GM18502 (cell line): ENCODE results near the gene DAPP1.
A peak's percentile ranks its signal among the peaks of the same experiment; 100 is the strongest.
"Not testable (repeated sequence)": the region's sequence is repeated elsewhere in the genome, so short reads cannot be mapped to it uniquely, and the experiment has no call there.

Experiments
- ATAC-seq: cut with Tn5 transposase; IDR thresholded peaks from one replicate; pipeline ENCODE4 v1.9.1; 2021; ENCODE audit warnings: mild to moderate bottlenecking; ENCODE audit not compliant: unreplicated experiment, poor library complexity

Gene DAPP1

GRCh38 chr4:99816545-99817308 is at the start of gene DAPP1:
Gene DAPP1, plus strand, starts transcription at chr4:99816827. Its CDS starts 87 bp downstream, at chr4:99816914.
- ATAC-seq: peak; percentile 95

DNA sequence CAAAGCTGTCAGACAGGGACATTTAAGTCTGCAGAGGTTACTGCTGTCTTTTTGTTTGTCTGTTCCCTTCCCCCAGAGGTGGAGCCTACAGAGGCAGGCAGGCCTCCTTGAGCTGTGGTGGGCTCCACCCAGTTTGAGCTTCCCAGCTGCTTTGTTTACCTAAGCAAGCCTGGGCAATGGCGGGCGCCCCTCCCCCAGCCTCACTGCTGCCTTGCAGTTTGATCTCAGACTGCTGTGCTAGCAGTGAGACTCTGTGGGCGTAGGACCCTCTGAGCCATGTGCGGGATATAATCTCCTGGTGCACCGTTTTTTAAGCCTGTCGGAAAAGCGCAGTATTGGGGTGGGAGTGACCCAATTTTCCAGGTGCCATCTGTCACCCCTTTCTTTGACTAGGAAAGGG is 45.8 kb upstream of the DAPP1 start:
- not testable (repeated sequence) for ATAC-seq

DNA sequence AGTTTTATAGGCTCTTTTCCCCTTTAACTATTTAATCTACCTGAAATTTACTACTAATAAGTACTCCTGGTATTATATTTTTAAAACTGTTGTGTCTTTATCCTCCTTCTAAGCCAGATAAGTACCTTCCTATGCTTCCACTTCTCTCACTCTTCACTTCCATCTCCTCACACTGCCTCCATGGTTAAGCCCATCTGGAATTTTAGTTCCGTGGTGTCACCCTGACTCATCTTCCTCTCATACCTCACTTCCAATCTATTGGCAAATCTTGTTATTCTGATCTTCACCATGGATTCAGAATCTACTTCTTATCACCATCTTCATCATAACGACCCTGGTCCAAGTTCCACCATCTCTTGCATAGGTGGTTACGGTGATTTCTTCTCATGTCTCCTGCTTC is 32.7 kb upstream of the DAPP1 start:
- no peak for ATAC-seq

- ATAC-seq: no peak
Observed at GRCh38 chr4:99784842-99785241, 31.8 kb upstream of the DAPP1 start.

DNA sequence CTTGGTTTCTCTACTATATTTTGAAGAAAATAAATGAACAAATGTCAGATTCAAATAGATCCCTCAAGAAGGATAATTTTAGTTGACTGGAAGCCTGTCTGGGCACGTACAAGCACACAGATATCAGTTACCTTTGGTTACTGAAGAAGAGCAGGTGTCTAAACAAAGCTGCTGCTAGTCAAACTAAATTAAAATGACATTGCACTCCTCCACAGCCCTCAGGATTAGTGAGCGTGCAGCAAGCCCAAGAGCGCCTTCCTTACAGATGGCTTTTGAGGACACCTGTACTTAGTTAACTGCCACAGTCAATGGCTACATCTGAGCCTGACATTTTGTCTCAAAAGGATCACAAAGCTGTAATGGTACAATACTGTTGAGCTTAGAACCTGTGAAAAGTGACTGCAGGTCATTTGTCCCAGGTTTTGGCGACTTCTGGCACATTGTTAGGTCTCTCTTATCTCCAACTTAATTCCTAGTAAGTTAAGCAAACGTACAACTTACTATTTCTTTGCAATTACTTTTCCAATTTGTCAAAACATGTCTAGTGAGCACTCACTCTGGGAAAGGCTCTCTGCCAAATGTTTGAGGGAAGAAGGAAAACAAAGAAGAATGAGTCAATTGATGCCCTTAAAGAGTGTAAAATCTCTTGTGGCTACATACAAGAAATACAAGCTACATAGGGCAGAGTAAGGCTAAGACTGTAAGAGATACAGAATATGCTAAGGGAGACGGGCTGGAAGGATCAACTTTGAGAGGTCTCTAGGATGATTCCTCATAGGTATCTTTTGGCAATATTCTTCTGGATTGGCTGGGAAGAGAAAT is 25.6 kb upstream of the DAPP1 start:
- ATAC-seq: no peak

GRCh38 chr4:99800332-99801004 is 16.2 kb upstream of the DAPP1 start:
- no peak for ATAC-seq

DNA sequence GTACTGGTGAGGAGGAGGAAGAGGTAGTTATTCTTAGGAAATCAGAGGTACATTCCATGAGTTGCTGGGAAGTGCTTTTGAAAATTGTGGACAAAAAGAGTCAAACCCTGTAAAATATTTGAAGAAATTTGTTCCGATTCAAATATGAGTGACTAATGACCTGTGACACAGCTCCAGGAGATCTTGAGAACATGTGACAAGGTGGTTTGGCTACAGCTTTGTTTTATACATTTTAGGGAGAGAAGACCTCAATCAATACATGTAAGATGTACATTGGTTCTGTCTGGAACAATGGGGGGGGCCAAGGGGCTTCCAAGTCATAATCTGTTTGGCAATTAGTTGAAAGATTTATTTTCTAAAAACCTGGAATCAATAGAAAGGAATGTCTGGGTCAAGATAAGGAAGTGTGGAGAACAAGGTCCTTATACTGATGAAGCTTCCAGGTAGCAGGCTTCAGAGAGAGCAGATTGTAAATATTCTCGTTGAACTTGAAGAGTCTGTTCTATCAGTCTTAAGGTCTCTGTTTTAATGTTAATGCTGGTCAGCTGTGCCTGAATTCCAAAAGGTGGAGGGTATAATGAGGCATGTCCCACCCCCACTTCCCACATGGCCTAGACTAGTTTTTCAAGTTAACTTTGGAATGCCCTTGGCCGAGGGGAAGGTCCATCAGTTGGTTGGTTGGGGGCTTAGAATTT is 15.5 kb upstream of the DAPP1 start:
- no peak for ATAC-seq

GRCh38 chr4:99803566-99804101 is 13.0 kb upstream of the DAPP1 start:
- no peak for ATAC-seq

DNA sequence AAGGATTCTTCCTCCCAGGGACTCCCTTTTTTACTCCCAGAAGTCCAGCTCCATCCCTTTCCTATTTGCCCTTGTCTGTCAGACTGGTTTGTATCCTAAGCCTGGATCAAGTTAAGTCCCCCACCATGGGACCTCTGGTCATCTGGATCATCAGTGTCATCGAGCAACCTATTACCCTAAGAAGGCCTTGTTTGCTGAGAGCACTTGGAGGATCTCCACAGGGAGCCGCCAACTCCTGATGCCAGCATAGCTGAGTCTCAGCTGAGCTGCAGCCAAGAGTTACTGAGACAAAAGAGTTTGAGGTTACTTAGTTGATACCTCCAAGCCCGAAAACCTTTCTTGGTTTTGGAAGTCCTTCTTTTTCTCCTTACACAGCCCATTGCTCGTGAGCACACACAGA is 10.1 kb upstream of the DAPP1 start:
- ATAC-seq: no peak

- ATAC-seq: no peak
Observed at GRCh38 chr4:99807666-99808065, 9.0 kb upstream of the DAPP1 start.

DNA sequence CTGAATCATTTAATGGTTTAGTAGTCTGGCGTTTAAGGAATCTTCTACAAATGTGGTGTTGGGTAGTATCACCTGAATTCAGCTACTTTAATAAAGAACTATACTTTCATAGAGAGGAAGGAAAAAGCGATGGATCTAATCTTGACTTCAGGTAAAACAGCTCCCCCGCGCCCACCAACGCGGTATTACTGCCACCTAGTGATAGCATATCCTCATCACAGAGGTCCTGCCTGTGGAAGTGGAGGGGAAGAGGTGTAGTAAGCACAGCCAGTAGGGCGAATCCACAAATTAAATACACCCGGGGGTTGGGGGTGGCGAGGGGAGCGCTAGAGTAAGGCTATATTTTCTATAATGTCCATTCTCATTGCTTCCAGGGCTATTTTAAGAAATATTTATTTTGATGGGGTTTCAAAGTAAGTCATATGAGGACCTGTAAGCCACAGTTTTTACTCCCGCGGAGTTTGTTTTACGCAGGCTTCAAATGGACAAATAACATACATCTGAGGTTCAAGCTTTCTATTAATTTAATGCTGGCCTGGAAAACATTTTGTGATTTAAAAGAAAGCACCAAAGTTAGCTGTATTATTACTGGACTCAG is 8.3 kb upstream of the DAPP1 start:
- peak; percentile 88 for ATAC-seq

DNA sequence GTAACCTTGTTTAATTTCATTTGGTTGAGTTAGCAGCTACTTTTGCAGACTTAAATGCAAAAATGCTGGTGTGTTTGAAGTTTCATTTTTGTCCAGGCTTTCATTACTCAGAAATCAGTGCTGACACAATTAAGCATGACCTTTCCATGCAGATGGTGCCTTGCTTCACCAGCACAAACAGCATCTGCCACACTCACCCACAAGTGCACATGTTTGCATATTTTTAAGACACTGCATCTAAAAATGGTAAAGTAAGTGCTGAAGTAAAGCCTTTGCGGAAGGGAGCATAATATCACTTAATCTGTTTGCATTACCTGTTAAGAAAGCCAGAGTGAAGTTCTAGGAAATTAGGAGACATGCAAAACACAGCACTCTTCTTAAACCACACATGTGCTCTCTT is 7.3 kb upstream of the DAPP1 start:
- ATAC-seq: no peak

DNA sequence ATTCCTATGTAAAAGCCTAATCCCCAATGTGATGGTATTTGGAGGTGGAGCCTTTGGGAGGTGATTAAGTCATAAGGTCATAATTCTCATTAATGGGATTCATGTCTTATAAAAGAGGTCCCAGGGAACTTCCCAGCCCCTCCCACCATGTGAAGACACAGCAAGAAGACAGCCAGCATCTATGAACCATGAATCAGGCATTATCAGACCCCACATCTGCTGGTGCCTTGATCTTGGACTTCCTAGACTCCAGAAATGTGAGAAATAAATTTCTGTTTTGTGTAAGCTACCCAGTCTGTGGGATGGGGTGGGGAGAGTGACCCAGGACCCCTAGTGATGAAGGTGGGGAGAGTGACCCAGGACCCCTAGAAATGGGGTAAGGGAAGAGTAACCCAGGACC is 6.1 kb upstream of the DAPP1 start:
- ATAC-seq: no peak

DNA sequence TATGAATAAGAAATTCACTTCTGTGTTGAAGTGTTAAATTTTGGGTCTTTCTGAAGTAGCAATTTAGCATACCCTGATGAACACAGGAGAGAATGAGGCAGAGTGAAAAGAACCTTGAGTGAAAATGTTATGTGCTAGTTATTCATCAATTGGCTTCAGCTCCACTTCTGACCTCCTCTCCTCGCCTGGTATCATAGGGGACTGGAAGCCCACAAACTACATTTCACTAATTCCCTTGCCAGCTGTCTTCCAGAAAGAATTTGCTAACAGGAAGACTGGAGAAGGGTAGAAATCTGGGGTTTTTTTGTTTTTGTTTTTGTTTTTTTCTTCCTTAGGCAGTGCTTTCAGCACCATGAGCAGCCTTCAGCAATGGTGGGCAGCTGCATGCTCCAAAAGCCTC is 5.5 kb upstream of the DAPP1 start:
- ATAC-seq: no peak

DNA sequence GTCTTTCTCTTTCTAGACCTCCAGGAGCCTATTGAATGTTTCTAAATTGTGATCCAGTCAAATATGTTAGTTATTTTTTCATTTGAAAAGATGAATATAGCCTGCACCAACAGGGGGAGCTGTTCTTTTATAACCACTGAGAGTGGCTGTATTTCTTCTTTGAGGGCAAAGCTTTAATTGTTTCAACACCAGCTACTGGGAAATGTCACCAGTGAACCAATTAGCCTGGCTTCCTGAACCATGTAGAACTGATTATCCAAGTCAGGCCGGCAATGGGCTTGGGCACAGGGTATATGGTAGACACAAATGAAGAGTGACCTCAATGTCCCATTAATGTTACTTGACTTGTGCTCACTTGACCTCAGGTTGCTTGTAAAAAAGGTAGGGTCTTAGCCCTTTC is 4.8 kb upstream of the DAPP1 start:
- ATAC-seq: no peak

DNA sequence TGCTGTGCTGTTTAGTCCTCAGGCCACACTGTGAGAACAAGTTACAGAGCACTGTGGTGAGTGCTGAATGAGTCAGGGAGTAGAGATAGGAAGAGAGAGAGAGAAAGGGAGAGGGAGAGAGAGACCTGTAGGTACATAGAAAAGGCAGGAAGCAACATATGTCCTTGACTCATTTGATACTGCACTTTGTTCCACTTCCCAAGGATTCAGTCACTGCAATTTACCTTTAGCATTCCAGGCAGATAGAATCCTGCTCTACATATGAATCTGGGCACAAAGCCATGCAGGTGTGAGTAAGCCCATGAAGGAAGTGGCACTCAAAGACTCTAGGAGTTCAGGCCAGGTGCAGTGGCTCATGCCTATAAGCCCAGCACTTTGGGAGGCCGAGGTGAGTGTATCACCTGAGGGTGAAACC is 1.0 kb upstream of the DAPP1 start:
- ATAC-seq: no peak

DNA sequence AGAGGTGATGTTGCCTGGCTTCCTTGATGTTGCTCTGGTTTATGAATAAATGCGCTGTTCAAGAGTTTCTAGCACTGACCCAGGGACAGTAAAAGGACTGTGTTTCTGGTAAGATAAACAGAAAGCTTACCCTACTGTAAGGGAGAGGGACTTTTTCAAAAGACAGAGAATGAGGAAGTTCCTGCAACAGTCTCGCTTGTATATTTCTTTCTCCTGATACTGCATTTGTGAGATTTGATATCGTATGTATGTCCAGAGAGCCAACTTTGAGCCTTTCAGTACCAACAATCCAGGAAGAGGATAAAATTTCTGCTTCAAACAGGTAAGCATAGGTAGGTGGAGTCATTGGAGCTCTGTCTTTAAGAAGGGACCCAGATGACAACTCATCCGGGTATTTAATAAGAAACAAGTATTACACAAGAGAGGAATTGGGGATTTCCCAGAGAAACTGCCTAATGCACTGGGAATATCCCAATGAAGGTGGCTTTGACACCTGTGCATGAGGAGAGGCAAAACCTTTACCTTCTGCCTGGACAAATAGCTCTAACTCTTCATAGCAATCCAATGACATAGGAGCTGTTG is 773 bp downstream of the DAPP1 start:
- ATAC-seq: peak; percentile 23

GRCh38 chr4:99818661-99819060 is 2.0 kb downstream of the DAPP1 start:
- no peak for ATAC-seq

DNA sequence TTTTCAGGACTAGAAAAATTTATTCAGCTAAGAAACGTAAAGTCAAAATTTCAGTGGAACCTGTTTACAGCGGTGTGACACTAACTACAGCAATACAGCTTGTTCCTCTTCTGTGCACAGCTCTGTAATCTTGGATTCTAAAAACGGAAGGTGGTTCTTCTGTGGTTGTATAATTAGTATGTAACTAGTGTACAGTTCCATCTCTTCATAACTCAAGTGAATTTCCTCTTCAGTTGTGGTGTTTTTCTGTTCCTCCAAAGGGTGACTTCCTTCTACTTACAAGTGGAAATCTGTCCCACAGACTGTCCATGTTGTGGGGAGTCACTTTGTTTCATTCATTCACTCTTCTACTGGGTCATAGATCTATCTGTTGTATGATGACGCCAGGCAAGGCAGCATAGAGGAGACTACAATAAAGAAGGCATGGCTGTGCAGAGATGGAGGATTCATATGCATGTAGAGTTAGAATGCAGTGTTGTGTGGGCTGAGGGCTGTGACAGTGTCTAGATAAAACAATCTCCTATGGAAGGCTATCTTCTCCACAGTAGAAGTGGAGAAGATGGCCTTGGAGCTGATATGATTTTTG is 5.4 kb downstream of the DAPP1 start:
- peak; percentile 82 for ATAC-seq
